HepG2 (cell line): ENCODE results near the gene PHLDB1. TPM values are rescaled to one million over a fixed set of nuclear protein-coding genes. Genes with fewer than 3 reads are reported as not detected.

Experiments
- AKNA ChIP-seq: sonication (generic); formaldehyde crosslinking; IDR thresholded peaks from 2 replicates; pipeline ENCODE4 v1.4.0; 2020; ENCODE audit warnings: missing genetic modification reagents, borderline replicate concordance
- KIAA2018 ChIP-seq: sonication (generic); formaldehyde crosslinking; IDR thresholded peaks from 2 replicates; pipeline ENCODE4 v1.5.0; 2020; ENCODE audit warnings: mild to moderate bottlenecking, missing genetic modification reagents, borderline replicate concordance
- POLR2AphosphoS5 ChIP-seq: IDR thresholded peaks from 2 replicates; pipeline ENCODE4 v1.6.1; 2012; ENCODE audit warnings: low read depth, low read length
- SMAD3 ChIP-seq: sonication (generic); formaldehyde crosslinking; IDR thresholded peaks from 2 replicates; pipeline ENCODE4 v1.4.0; 2020; ENCODE audit warnings: missing genetic modification reagents
- ZBTB4 ChIP-seq: sonication (generic); formaldehyde crosslinking; IDR thresholded peaks from 2 replicates; pipeline ENCODE4 v1.4.0; 2020; ENCODE audit warnings: missing genetic modification reagents, mild to moderate bottlenecking, borderline replicate concordance
- ZNF205 ChIP-seq: IDR thresholded peaks from 2 replicates; pipeline ENCODE4 v1.6.1; 2018; ENCODE audit warnings: missing biosample characterization, missing genetic modification reagents
- ZNF34 ChIP-seq: sonication (generic); formaldehyde crosslinking; IDR thresholded peaks from 2 replicates; pipeline ENCODE4 v1.4.0; 2020; ENCODE audit warnings: mild to moderate bottlenecking, missing genetic modification reagents, borderline replicate concordance
- ZNF879 ChIP-seq: sonication (generic); formaldehyde crosslinking; IDR thresholded peaks from 2 replicates; pipeline ENCODE4 v1.8.1; 2023; ENCODE audit warnings: missing genetic modification reagents
- polyA plus RNA-seq, 8 experiments: library from polyadenylated mRNA; depleted of rRNA in 3 of 8; stranded (reverse) in 7 of 8; unstranded in 1 of 8; fragments of >200 nt; fragmentation: Illumina TruSeq in 4 of 8; extraction: Trizol in 4 of 8; gene quantifications; 2 replicates each; pipeline versions ENCODE4 v1.2.1 to v1.2.3, GENCODE V29; 2011 to 2016; ENCODE audit warnings: low read depth in 4 of 8, missing spikeins in 1 of 8, mixed read lengths in 1 of 8; ENCODE audit not compliant: insufficient read depth in 1 of 8
- total RNA-seq, 5 experiments: library from RNA; depleted of rRNA; stranded (reverse); fragments of >200 nt; fragmentation: Illumina TruSeq; extraction: Trizol; gene quantifications; 2 replicates each; pipeline ENCODE4 v1.2.3, GENCODE V29; 2016; ENCODE audit warnings: low read depth in 1 of 5

PHLDB1 gene
- total and polyA plus RNA-seq, 2 of the 13 experiments (the other 11 are each of a cell fraction or from before 2014, with no cell fraction given) = 13.8 to 14.2 TPM

GRCh38 chr11:118689852-118690552, 82.6 kb downstream of the PHLDB1 start (continued):
- TF ChIP-seq KIAA2018 = 0 out of 2 replicates have a peak, but pooled peaks have one; percentile 17
- peak; percentile 74; the same call in 1 of the 2 replicates for TF ChIP-seq ZNF205 (CRISPR knock-in tag)
- TF ChIP-seq ZNF879 (CRISPR knock-in tag) = no peak
- TF ChIP-seq POLR2AphosphoS5 = no peak
- no peak; the same call in 1 of the 2 replicates for TF ChIP-seq ZBTB4 (CRISPR knock-in tag)
- TF ChIP-seq AKNA (CRISPR knock-in tag) = no peak
- peak; percentile 66; the same call in 1 of the 2 replicates for TF ChIP-seq ZNF34
- no peak for TF ChIP-seq SMAD3 (CRISPR knock-in tag)
